ENCODE measurements around the gene SLC7A14.

DNA sequence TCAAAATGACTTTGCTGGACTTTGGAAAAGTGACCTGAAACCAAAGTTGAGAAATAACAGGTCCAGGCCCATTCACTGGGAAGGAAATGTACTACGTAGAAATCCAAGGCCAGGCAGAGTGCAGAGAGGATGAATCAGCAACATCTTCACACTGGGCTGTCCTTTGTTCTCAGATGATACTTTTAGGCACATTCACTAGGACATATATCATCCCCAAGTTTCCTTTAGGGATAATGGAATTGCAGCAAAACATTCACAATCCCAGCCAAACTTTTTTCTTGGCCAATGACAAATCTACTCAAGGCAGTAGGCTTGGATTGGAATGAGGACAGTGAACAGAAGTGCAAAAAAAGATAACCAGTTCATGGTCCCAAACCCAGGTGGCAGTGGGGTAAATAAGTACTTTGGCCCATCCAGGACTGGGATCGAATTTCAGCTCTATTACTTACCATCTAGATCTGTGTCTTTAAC, 92.1 kb downstream of the SLC7A14 start:
- TF ChIP-seq, protein P1, sequence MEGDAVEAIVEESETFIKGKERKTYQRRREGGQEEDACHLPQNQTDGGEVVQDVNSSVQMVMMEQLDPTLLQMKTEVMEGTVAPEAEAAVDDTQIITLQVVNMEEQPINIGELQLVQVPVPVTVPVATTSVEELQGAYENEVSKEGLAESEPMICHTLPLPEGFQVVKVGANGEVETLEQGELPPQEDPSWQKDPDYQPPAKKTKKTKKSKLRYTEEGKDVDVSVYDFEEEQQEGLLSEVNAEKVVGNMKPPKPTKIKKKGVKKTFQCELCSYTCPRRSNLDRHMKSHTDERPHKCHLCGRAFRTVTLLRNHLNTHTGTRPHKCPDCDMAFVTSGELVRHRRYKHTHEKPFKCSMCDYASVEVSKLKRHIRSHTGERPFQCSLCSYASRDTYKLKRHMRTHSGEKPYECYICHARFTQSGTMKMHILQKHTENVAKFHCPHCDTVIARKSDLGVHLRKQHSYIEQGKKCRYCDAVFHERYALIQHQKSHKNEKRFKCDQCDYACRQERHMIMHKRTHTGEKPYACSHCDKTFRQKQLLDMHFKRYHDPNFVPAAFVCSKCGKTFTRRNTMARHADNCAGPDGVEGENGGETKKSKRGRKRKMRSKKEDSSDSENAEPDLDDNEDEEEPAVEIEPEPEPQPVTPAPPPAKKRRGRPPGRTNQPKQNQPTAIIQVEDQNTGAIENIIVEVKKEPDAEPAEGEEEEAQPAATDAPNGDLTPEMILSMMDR (conservative IDR thresholded peaks at IDR 0.05; ENCODE audit: low read length) = no peak
- no peak for TF ChIP-seq EZH2phosphoT487 (IDR thresholded peaks at IDR 0.05; ENCODE audit: borderline replicate concordance, low read depth, low read length)
